22Rv1 (cell line): ENCODE measurements around the gene WIPF1.

Experiments used
- ZFX ChIP-seq: fragments of 450-650 bp; IDR thresholded peaks from 2 replicates; pipeline ENCODE4 v1.6.1; 2017; ENCODE audit warnings: antibody characterized with exemption, borderline replicate concordance
- TF ChIP-seq, protein P1 (sequence below): fragments of 450-650 bp; IDR thresholded peaks from 2 replicates; pipeline ENCODE4 v1.5.1; 2017; ENCODE audit warnings: mild to moderate bottlenecking

DNA sequence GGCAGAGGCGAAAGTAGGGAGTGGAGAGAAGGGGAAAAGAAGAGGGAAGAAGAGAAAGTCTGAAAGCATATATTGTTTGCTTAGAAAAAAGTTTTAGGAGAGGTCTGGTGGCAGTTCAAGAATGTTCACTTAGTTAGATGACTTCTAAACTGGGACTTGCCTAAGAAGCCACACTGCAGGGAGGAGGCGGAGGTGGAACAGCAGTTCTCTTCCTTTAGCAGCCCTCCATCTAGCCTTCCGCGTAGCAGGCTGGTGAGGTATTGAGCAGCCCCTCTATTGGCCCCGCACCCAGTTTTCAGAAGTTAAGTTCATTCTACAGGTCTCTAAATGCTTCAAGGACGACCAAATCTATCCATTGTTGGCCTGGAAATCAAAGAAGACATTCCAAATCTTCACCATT lies 31.9 kb upstream of the WIPF1 start:
- TF ChIP-seq, protein P1, sequence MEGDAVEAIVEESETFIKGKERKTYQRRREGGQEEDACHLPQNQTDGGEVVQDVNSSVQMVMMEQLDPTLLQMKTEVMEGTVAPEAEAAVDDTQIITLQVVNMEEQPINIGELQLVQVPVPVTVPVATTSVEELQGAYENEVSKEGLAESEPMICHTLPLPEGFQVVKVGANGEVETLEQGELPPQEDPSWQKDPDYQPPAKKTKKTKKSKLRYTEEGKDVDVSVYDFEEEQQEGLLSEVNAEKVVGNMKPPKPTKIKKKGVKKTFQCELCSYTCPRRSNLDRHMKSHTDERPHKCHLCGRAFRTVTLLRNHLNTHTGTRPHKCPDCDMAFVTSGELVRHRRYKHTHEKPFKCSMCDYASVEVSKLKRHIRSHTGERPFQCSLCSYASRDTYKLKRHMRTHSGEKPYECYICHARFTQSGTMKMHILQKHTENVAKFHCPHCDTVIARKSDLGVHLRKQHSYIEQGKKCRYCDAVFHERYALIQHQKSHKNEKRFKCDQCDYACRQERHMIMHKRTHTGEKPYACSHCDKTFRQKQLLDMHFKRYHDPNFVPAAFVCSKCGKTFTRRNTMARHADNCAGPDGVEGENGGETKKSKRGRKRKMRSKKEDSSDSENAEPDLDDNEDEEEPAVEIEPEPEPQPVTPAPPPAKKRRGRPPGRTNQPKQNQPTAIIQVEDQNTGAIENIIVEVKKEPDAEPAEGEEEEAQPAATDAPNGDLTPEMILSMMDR, result no peak
- no peak for TF ChIP-seq ZFX
